GM12878 (cell line): ENCODE results near the gene GMNN. TPM values are rescaled to one million over a fixed set of nuclear protein-coding genes. Genes with fewer than 3 reads are reported as not detected.

Experiments used
- ATAC-seq: fragments of 200-7000 bp; cut with Tn5 transposase; 3 replicates; pipeline ENCODE4 v1.9.1; 2020; ENCODE audit warnings: mild to moderate bottlenecking, moderate library complexity
- BruUV-seq: library from RNA; stranded (reverse); fragments of 400-500 nt; replicated peaks from 2 replicates; lab custom pipeline; 2021; lab: Mats Ljungman, UMichigan
- CTCF ChIA-PET: fragments of 300-600 bp; sonication (Branson Sonifier 250); formaldehyde crosslinking; extraction: SDS; loops from one replicate; lab custom pipeline; 2021; ENCODE audit warnings: inconsistent platforms; lab: Yijun Ruan, JAX
- POLR2A ChIA-PET: fragments of 350-600 bp; formaldehyde crosslinking; extraction: SDS; loops from one replicate; lab custom pipeline; 2021; ENCODE audit warnings: inconsistent platforms; lab: Charles Lee
- RAD21 ChIA-PET: fragments of 300-600 bp; sonication (Branson Sonifier 250); formaldehyde crosslinking; loops from one replicate; lab custom pipeline; 2023; ENCODE audit warnings: antibody characterized with exemption; ENCODE audit not compliant: unreplicated experiment; lab: Charles Lee
- SMC1A ChIA-PET: fragments of 300-600 bp; sonication (Branson Sonifier 250); formaldehyde crosslinking; loops from one replicate; lab custom pipeline; 2023; ENCODE audit not compliant: unreplicated experiment, uncharacterized antibody; lab: Charles Lee
- DNase-seq: peaks from one replicate; pipeline ENCODE4 v3.0.0-alpha.2; 2011; ENCODE audit warnings: low read depth, low spot score
- FAIRE-seq: peaks from 3 replicates; lab custom pipeline; 2011; peaks lifted over from hg19 to GRCh38; lab: Jason Lieb, UNC
- H2AFZ ChIP-seq: 2 replicates; pipeline ENCODE4 v1.6.0; 2011; ENCODE audit warnings: low read depth, low read length, control low read depth; ENCODE audit not compliant: control insufficient read depth
- H3K27ac ChIP-seq: 2 replicates; pipeline ENCODE4 v1.5.1; 2011; ENCODE audit warnings: control low read depth; ENCODE audit not compliant: control insufficient read depth, insufficient read depth
- H3K27me3 ChIP-seq, 2 experiments: replicated peaks in 1 of 2; 2 replicates each; pipeline versions ENCODE4 v1.6.0 to v1.6.1; 2011; ENCODE audit warnings: low read length in 1 of 2; ENCODE audit not compliant: control insufficient read depth in 2 of 2, insufficient read depth in 2 of 2
- H3K36me3 ChIP-seq, 2 experiments: 2 replicates each; pipeline ENCODE4 v1.5.1; 2011; ENCODE audit warnings: low read length in 1 of 2; ENCODE audit not compliant: control insufficient read depth in 2 of 2, insufficient read depth in 2 of 2
- H3K4me1 ChIP-seq: 2 replicates; pipeline ENCODE4 v1.6.1; 2011; ENCODE audit warnings: mild to moderate bottlenecking, low read length, moderate library complexity, mixed read lengths; ENCODE audit not compliant: control insufficient read depth, insufficient read depth
- H3K4me2 ChIP-seq: 2 replicates; pipeline ENCODE4 v1.6.0; 2011; ENCODE audit warnings: control low read depth; ENCODE audit not compliant: control insufficient read depth, insufficient read depth
- H3K4me3 ChIP-seq: fragments of 200-600 bp; sonication (generic); 2 replicates; pipeline ENCODE4 v1.5.1; 2016
- H3K79me2 ChIP-seq: 2 replicates; pipeline ENCODE4 v1.6.0; 2011; ENCODE audit warnings: low read length; ENCODE audit not compliant: control insufficient read depth, insufficient read depth
- H3K9ac ChIP-seq: 2 replicates; pipeline ENCODE4 v1.8.0; 2011; ENCODE audit warnings: low read length, control low read depth, mixed read lengths; ENCODE audit not compliant: control insufficient read depth, insufficient read depth
- H3K9me3 ChIP-seq: replicated peaks from 3 replicates; pipeline ENCODE4 v1.5.1; 2011; ENCODE audit warnings: mild to moderate bottlenecking, low read length; ENCODE audit not compliant: control insufficient read depth, insufficient read depth
- H4K20me1 ChIP-seq: 2 replicates; pipeline ENCODE4 v1.6.0; 2011; ENCODE audit not compliant: control insufficient read depth, insufficient read depth
- CEBPZ ChIP-seq: fragments of 150-350 bp; IDR thresholded peaks from 2 replicates; pipeline ENCODE4 v1.6.1; 2016; ENCODE audit warnings: low read depth, low read length
- JUND ChIP-seq: IDR thresholded peaks from 2 replicates; pipeline ENCODE4 v1.6.1; 2012; ENCODE audit warnings: low read depth, mild to moderate bottlenecking, low read length, improper control_type of control experiment, moderate library complexity
- LARP7 ChIP-seq: fragments of 450-650 bp; IDR thresholded peaks from 2 replicates; pipeline ENCODE4 v1.6.1; 2017; ENCODE audit warnings: mild to moderate bottlenecking
- RUNX3 ChIP-seq: IDR thresholded peaks from 2 replicates; pipeline ENCODE4 v1.6.1; 2012; ENCODE audit warnings: low read length, inconsistent platforms
- WGBS: methylation state at CpG from one replicate; pipeline ENCODE4 v1.1.6; 2016; ENCODE audit warnings: low lambda C conversion rate; ENCODE audit not compliant: insufficient replicate concordance, insufficient coverage; ENCODE audit errors: missing lambda C conversion rate; 5-methylcytosine and 5-hydroxymethylcytosine counted together
- in situ Hi-C: fragments of 300-500 bp; cut with MboI; formaldehyde crosslinking; loops from 9 replicates; pipeline ENCODE4 v1.14.3; 2018; ENCODE audit warnings: mixed read lengths
- intact Hi-C: fragments of 100-400 bp; cut with micrococcal nuclease; formaldehyde crosslinking; loops from one replicate; pipeline ENCODE4 v1.14.2; 2022; ENCODE audit not compliant: unreplicated experiment
- polyA plus RNA-seq, 11 experiments: library from polyadenylated mRNA; depleted of rRNA in 4 of 11; unstranded in 6 of 11; stranded (reverse) in 5 of 11; fragments of >200 nt; fragmentation: Nextera tagmentation in 4 of 11; fragmentation: Illumina TruSeq in 1 of 11; extraction: Ambion mirVana in 4 of 11; extraction: Trizol in 1 of 11; gene quantifications; 1 replicate in 1 of 11; 2 replicates in 10 of 11; pipeline versions ENCODE4 v1.2.1 to v1.2.3, GENCODE V29; 2011 to 2016; ENCODE audit warnings: inconsistent platforms in 2 of 11, missing spikeins in 2 of 11, low read depth in 1 of 11
- total RNA-seq, 4 experiments: library from RNA; depleted of rRNA in 3 of 4; stranded (reverse); fragments of >200 nt in 3 of 4; fragmentation: Illumina TruSeq in 1 of 4; extraction: Trizol in 1 of 4; gene quantifications; 2 replicates each; pipeline versions ENCODE4 v1.2.1 to v1.2.3, GENCODE V29; 2013 to 2021

GMNN gene
- total and polyA plus RNA-seq, 10 of the 15 experiments (the other 5 are each of a cell fraction or from before 2014, with no cell fraction given): 51.9 to 153 (median 105) TPM

GRCh38 chr6:24833711-24834386 is 59.1 kb downstream of the GMNN start:
- in situ Hi-C loops: no loop called here
- Histone ChIP-seq H3K9me3 (no peaks in the 10 kb centered on the region), H4K20me1 (no peaks in the 10 kb centered on the region), H3K4me1 (no peaks in the 10 kb centered on the region), H3K9ac (no peak overlapping the region), H3K4me2 (no peak overlapping the region), H3K27me3 (no peaks in the 10 kb centered on the region), H3K36me3 (no peaks in the 10 kb centered on the region; a peak in 1 of 4 replicates), H2AFZ (no peak overlapping the region), H3K27ac (no peak overlapping the region), H3K79me2 (no peaks in the 10 kb centered on the region), H3K4me3 (no peak overlapping the region)
- ChIA-PET SMC1A (interaction anchor here (1.0 to 1.5 kb wide), 3 partner anchors 9 to 237 kb away, joined by 3 to 4 read pairs (median 3); no protein-coding TSS in a partner anchor), RAD21 (no interaction called here), POLR2A (interaction anchor here (0.6 to 1.4 kb wide), 3 partner anchors 14 to 260 kb away, joined by 3 to 6 read pairs (median 3); no protein-coding TSS in a partner anchor), CTCF (interaction anchor here (1.0 to 1.6 kb wide), 3 partner anchors 158 to 237 kb away, joined by 3 to 5 read pairs (median 3); no protein-coding TSS in a partner anchor)
- ATAC-seq: no peak
- no TSS peak for BruUV-seq
- WGBS: 94% methylated on average over 4 of the region's 4 CpGs
- TF ChIP-seq JUND: no peak
- peak; percentile 28 for TF ChIP-seq RUNX3
- TF ChIP-seq LARP7: no peak
- no peak for TF ChIP-seq CEBPZ
- FAIRE-seq: no peak
- DNase-seq: no peak
- intact Hi-C loops: no loop called here

Other genes with a start within 250 kb of the GMNN start
- gene KIAA0319, start 128.7 kb upstream of the GMNN start, total RNA-seq (2014; rRNA removed): 0.05 TPM in 1 of 2 replicates, not detected in the other
- 0.04 TPM in 1 of 2 replicates, not detected in the other for gene KIAA0319, start 128.7 kb upstream of the GMNN start, total RNA-seq (2014; rRNA removed; fragmentation: Illumina TruSeq; extraction: Trizol)
- 0.03 and 0.05 TPM in 2 replicates for gene KIAA0319, start 128.7 kb upstream of the GMNN start, total RNA-seq (2021)
- gene KIAA0319, start 128.7 kb upstream of the GMNN start, polyA plus RNA-seq (2011; rRNA removed): 0.01 TPM in 1 of 2 replicates, not detected in the other
- gene KIAA0319, start 128.7 kb upstream of the GMNN start, polyA plus RNA-seq (2014; fragmentation: Illumina TruSeq; extraction: Trizol): 0.06 and 0.09 TPM in 2 replicates
- gene KIAA0319, start 128.7 kb upstream of the GMNN start, polyA plus RNA-seq (2014; fragmentation: Nextera tagmentation; extraction: Ambion mirVana): under 1 TPM in 1 of 2 experiments, not detected in 1; 0.02 TPM
- gene KIAA0319, start 128.7 kb upstream of the GMNN start, polyA plus RNA-seq (2014; rRNA removed): 0.03 and 0.08 TPM in 2 replicates
- under 1 TPM; 0.05 to 0.09 TPM for gene KIAA0319, start 128.7 kb upstream of the GMNN start, polyA plus RNA-seq (2016; fragmentation: Nextera tagmentation; extraction: Ambion mirVana)
- gene TDP2, start 108.0 kb upstream of the GMNN start, total RNA-seq (2014; rRNA removed): 32.1 and 35.1 TPM in 2 replicates
- 30.4 and 32.9 TPM in 2 replicates for gene TDP2, start 108.0 kb upstream of the GMNN start, total RNA-seq (2014; rRNA removed; fragmentation: Illumina TruSeq; extraction: Trizol)
- gene TDP2, start 108.0 kb upstream of the GMNN start, total RNA-seq (2021): 35.8 and 38.1 TPM in 2 replicates
- 48.7 and 71.6 TPM in 2 replicates for gene TDP2, start 108.0 kb upstream of the GMNN start, polyA plus RNA-seq (2011; rRNA removed)
- gene TDP2, start 108.0 kb upstream of the GMNN start, polyA plus RNA-seq (2014; fragmentation: Illumina TruSeq; extraction: Trizol): 52.5 and 59.2 TPM in 2 replicates
- 10 to 100 TPM; 24.4 to 29.8 TPM for gene TDP2, start 108.0 kb upstream of the GMNN start, polyA plus RNA-seq (2014; fragmentation: Nextera tagmentation; extraction: Ambion mirVana)
- gene TDP2, start 108.0 kb upstream of the GMNN start, polyA plus RNA-seq (2014; rRNA removed): 35.3 and 39.6 TPM in 2 replicates
- gene TDP2, start 108.0 kb upstream of the GMNN start, polyA plus RNA-seq (2016; fragmentation: Nextera tagmentation; extraction: Ambion mirVana): 10 to 100 TPM; 50.5 to 53.3 TPM
- gene ACOT13, start 107.9 kb upstream of the GMNN start, total RNA-seq (2014; rRNA removed): 6.0 and 7.5 TPM in 2 replicates
- gene ACOT13, start 107.9 kb upstream of the GMNN start, total RNA-seq (2014; rRNA removed; fragmentation: Illumina TruSeq; extraction: Trizol): 26.6 and 28.2 TPM in 2 replicates
- gene ACOT13, start 107.9 kb upstream of the GMNN start, total RNA-seq (2021): 28.6 and 33.8 TPM in 2 replicates
- 31.4 and 48.4 TPM in 2 replicates for gene ACOT13, start 107.9 kb upstream of the GMNN start, polyA plus RNA-seq (2011; rRNA removed)
- 41.9 and 46.5 TPM in 2 replicates for gene ACOT13, start 107.9 kb upstream of the GMNN start, polyA plus RNA-seq (2014; fragmentation: Illumina TruSeq; extraction: Trizol)
- 10 to 100 TPM; 54.8 to 60.6 TPM for gene ACOT13, start 107.9 kb upstream of the GMNN start, polyA plus RNA-seq (2014; fragmentation: Nextera tagmentation; extraction: Ambion mirVana)
- 19.6 and 26.8 TPM in 2 replicates for gene ACOT13, start 107.9 kb upstream of the GMNN start, polyA plus RNA-seq (2014; rRNA removed)
- gene ACOT13, start 107.9 kb upstream of the GMNN start, polyA plus RNA-seq (2016; fragmentation: Nextera tagmentation; extraction: Ambion mirVana): 10 to 100 TPM; 55.7 to 57.1 TPM
- 55.6 and 61.5 TPM in 2 replicates for gene C6orf62, start 55.8 kb upstream of the GMNN start, total RNA-seq (2014; rRNA removed)
- 92.2 and 92.7 TPM in 2 replicates for gene C6orf62, start 55.8 kb upstream of the GMNN start, total RNA-seq (2014; rRNA removed; fragmentation: Illumina TruSeq; extraction: Trizol)
- gene C6orf62, start 55.8 kb upstream of the GMNN start, total RNA-seq (2021): 111 and 113 TPM in 2 replicates
- gene C6orf62, start 55.8 kb upstream of the GMNN start, polyA plus RNA-seq (2011; rRNA removed): 128 and 158 TPM in 2 replicates
- 125 and 161 TPM in 2 replicates for gene C6orf62, start 55.8 kb upstream of the GMNN start, polyA plus RNA-seq (2014; fragmentation: Illumina TruSeq; extraction: Trizol)
- 100 to 1,000 TPM; 196 to 565 TPM for gene C6orf62, start 55.8 kb upstream of the GMNN start, polyA plus RNA-seq (2014; fragmentation: Nextera tagmentation; extraction: Ambion mirVana)
- 66.8 and 73.9 TPM in 2 replicates for gene C6orf62, start 55.8 kb upstream of the GMNN start, polyA plus RNA-seq (2014; rRNA removed)
- 100 to 1,000 TPM; 290 to 309 TPM for gene C6orf62, start 55.8 kb upstream of the GMNN start, polyA plus RNA-seq (2016; fragmentation: Nextera tagmentation; extraction: Ambion mirVana)
- not detected in 2 replicates for gene ARMH2, start 24.0 kb downstream of the GMNN start, total RNA-seq (2014; rRNA removed)
- not detected in 2 replicates for gene ARMH2, start 24.0 kb downstream of the GMNN start, total RNA-seq (2014; rRNA removed; fragmentation: Illumina TruSeq; extraction: Trizol)
- 0.35 TPM in 1 of 2 replicates, not detected in the other for gene ARMH2, start 24.0 kb downstream of the GMNN start, total RNA-seq (2021)
- gene ARMH2, start 24.0 kb downstream of the GMNN start, polyA plus RNA-seq (2011; rRNA removed): not detected in 2 replicates
- gene ARMH2, start 24.0 kb downstream of the GMNN start, polyA plus RNA-seq (2014; fragmentation: Illumina TruSeq; extraction: Trizol): not detected in 2 replicates
- gene ARMH2, start 24.0 kb downstream of the GMNN start, polyA plus RNA-seq (2014; fragmentation: Nextera tagmentation; extraction: Ambion mirVana): under 1 TPM in 1 of 2 experiments, not detected in 1; 0.18 TPM
- 0.46 TPM in 1 of 2 replicates, not detected in the other for gene ARMH2, start 24.0 kb downstream of the GMNN start, polyA plus RNA-seq (2014; rRNA removed)
- gene ARMH2, start 24.0 kb downstream of the GMNN start, polyA plus RNA-seq (2016; fragmentation: Nextera tagmentation; extraction: Ambion mirVana): not detected
- 38.6 and 38.9 TPM in 2 replicates for gene RIPOR2, start 161.0 kb downstream of the GMNN start, total RNA-seq (2014; rRNA removed)
- 38.7 and 40.5 TPM in 2 replicates for gene RIPOR2, start 161.0 kb downstream of the GMNN start, total RNA-seq (2014; rRNA removed; fragmentation: Illumina TruSeq; extraction: Trizol)
- gene RIPOR2, start 161.0 kb downstream of the GMNN start, total RNA-seq (2021): 37.9 and 41.1 TPM in 2 replicates
- gene RIPOR2, start 161.0 kb downstream of the GMNN start, polyA plus RNA-seq (2011; rRNA removed): 47.4 and 48.2 TPM in 2 replicates
- gene RIPOR2, start 161.0 kb downstream of the GMNN start, polyA plus RNA-seq (2014; fragmentation: Illumina TruSeq; extraction: Trizol): 44.9 and 49.9 TPM in 2 replicates
- 10 to 100 TPM; 22.2 to 23.6 TPM for gene RIPOR2, start 161.0 kb downstream of the GMNN start, polyA plus RNA-seq (2014; fragmentation: Nextera tagmentation; extraction: Ambion mirVana)
- gene RIPOR2, start 161.0 kb downstream of the GMNN start, polyA plus RNA-seq (2014; rRNA removed): 28.9 and 30.8 TPM in 2 replicates
- gene RIPOR2, start 161.0 kb downstream of the GMNN start, polyA plus RNA-seq (2016; fragmentation: Nextera tagmentation; extraction: Ambion mirVana): 10 to 100 TPM; 25.9 TPM